Lung (tissue), 12 donors: ENCODE results near the gene RSPH4A. TPM values are rescaled to one million over a fixed set of nuclear protein-coding genes. Genes with fewer than 3 reads are reported as not detected.

Experiments used
- ATAC-seq: fragments of 200-7000 bp; cut with Tn5 transposase; one replicate; pipeline ENCODE4 v1.9.1; 2020; ENCODE audit warnings: moderate number of reproducible peaks; ENCODE audit not compliant: insufficient read depth, low FRiP score
- DNase-seq, 3 donors: peaks; one replicate each; pipeline ENCODE4 v3.0.0-alpha.2; 2013 to 2017
- H3K27ac ChIP-seq, 2 donors: one replicate each; pipeline ENCODE4 v1.5.1; 2013; ENCODE audit warnings: mild to moderate bottlenecking in 2 of 2, moderate library complexity in 2 of 2, control low read depth in 1 of 2, inconsistent platforms in 1 of 2, low read depth in 1 of 2, low read length in 1 of 2
- H3K27me3 ChIP-seq, 3 donors: one replicate each; pipeline ENCODE4 v1.5.1; 2013; ENCODE audit warnings: low read length in 2 of 3; ENCODE audit not compliant: control insufficient read depth in 3 of 3, insufficient read depth in 3 of 3
- H3K36me3 ChIP-seq, 4 donors: one replicate each; pipeline ENCODE4 v1.5.1; 2013; ENCODE audit warnings: low read length in 4 of 4, mild to moderate bottlenecking in 1 of 4, moderate library complexity in 1 of 4; ENCODE audit not compliant: control insufficient read depth in 4 of 4, insufficient read depth in 4 of 4
- H3K4me1 ChIP-seq, 5 donors: one replicate each; pipeline ENCODE4 v1.5.1; 2013; ENCODE audit warnings: low read length in 5 of 5, mild to moderate bottlenecking in 2 of 5, moderate library complexity in 1 of 5; ENCODE audit not compliant: control insufficient read depth in 5 of 5, insufficient read depth in 5 of 5
- H3K4me3 ChIP-seq: one replicate; pipeline ENCODE4 v1.5.1; 2013; ENCODE audit warnings: mild to moderate bottlenecking, control low read depth, moderate library complexity
- H3K9ac ChIP-seq, 2 donors: one replicate each; pipeline ENCODE4 v1.5.1; 2013; ENCODE audit warnings: low read length in 2 of 2, control low read depth in 1 of 2; ENCODE audit not compliant: insufficient read depth in 1 of 2
- H3K9me3 ChIP-seq, 4 donors: one replicate each; pipeline ENCODE4 v1.5.1; 2013; ENCODE audit warnings: low read length in 3 of 4, mild to moderate bottlenecking in 1 of 4, moderate library complexity in 1 of 4; ENCODE audit not compliant: control insufficient read depth in 4 of 4, insufficient read depth in 3 of 4
- WGBS, 2 donors: extraction: QIAGEN DNeasy Blood & Tissue Kit; methylation state at CpG; one replicate each; pipeline ENCODE4 v1.1.7; 2013; 5-methylcytosine and 5-hydroxymethylcytosine counted together
- polyA plus RNA-seq, 2 donors: library from polyadenylated mRNA; stranded (reverse); fragments of 200-250 nt; gene quantifications; one replicate each; pipeline ENCODE4 v1.2.1, GENCODE V29; 2013
- total RNA-seq, 2 donors: library from RNA; depleted of rRNA in 1 of 2; stranded (reverse); fragments of >200 nt in 1 of 2; gene quantifications; one replicate each; pipeline ENCODE4 v1.2.1, GENCODE V29; 2014 to 2021
- TF ChIP-seq, protein P1 (sequence below): IDR thresholded peaks from 2 replicates; pipeline ENCODE4 v1.5.1; 2012; ENCODE audit warnings: mild to moderate bottlenecking; ENCODE audit errors: control extremely low read depth, extremely low read depth
- donor health status: control.
- donor health status: control.
- donor health status: Bipolar disorder and iron deficiency.
- donor health status: healthy.
- donor health status: DM: yes; HTN: yes; CAD: no.

The RSPH4A gene
- total and polyA plus RNA-seq, 4 donors: 5.4 to 46.1 (median 14.8) TPM

GRCh38 chr6:116676021-116676420 is 59.7 kb downstream of the RSPH4A start:
- no peak overlapping the region for H3K4me3 ChIP-seq
- peaks cover 0 to 2% (median 0%) of the 10 kb centered on the region in 4 donors for H3K36me3 ChIP-seq
- 93 to 97% methylated on average over 1 of the region's 1 CpG for WGBS, 2 donors
- no peaks in the 10 kb centered on the region for H3K9me3 ChIP-seq
- H3K9ac ChIP-seq: no peak overlapping the region
- TF ChIP-seq, protein P1, sequence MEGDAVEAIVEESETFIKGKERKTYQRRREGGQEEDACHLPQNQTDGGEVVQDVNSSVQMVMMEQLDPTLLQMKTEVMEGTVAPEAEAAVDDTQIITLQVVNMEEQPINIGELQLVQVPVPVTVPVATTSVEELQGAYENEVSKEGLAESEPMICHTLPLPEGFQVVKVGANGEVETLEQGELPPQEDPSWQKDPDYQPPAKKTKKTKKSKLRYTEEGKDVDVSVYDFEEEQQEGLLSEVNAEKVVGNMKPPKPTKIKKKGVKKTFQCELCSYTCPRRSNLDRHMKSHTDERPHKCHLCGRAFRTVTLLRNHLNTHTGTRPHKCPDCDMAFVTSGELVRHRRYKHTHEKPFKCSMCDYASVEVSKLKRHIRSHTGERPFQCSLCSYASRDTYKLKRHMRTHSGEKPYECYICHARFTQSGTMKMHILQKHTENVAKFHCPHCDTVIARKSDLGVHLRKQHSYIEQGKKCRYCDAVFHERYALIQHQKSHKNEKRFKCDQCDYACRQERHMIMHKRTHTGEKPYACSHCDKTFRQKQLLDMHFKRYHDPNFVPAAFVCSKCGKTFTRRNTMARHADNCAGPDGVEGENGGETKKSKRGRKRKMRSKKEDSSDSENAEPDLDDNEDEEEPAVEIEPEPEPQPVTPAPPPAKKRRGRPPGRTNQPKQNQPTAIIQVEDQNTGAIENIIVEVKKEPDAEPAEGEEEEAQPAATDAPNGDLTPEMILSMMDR: no peak
- H3K27me3 ChIP-seq: no peaks in the 10 kb centered on the region
- ATAC-seq (no peak), DNase-seq (no peak)
- no peak overlapping the region for H3K27ac ChIP-seq
- peaks cover 0 to 6% (median 0%) of the 10 kb centered on the region in 5 donors for H3K4me1 ChIP-seq

GRCh38 chr6:116680880-116681672 is 64.8 kb downstream of the RSPH4A start, which contains the start of gene KPNA5:
KPNA5 (plus strand) TSS chr6:116681211; CDS start chr6:116681335, 124 bp downstream.
- Histone ChIP-seq H3K9ac (peak within 1 kb of the TSS; percentile 60 to 97), H3K27ac (peak within 1 kb of the TSS; percentile 87 to 96), H3K36me3 (peaks cover 0 to 18% (median 3%) of the 10 kb centered on the region in 4 donors), H3K9me3 (no peaks in the 10 kb centered on the region), H3K4me3 (peak within 1 kb of the TSS; percentile 78), H3K4me1 (peaks cover 0 to 17% (median 2%) of the 10 kb centered on the region in 5 donors), H3K27me3 (no peaks in the 10 kb centered on the region)
- ATAC-seq: peak; percentile 97
- TF ChIP-seq, protein P1: no peak
- WGBS, 2 donors: 0 to 1% methylated on average over 57 to 69 of the region's 69 CpGs
- DNase-seq: peak; percentile 96

DNA sequence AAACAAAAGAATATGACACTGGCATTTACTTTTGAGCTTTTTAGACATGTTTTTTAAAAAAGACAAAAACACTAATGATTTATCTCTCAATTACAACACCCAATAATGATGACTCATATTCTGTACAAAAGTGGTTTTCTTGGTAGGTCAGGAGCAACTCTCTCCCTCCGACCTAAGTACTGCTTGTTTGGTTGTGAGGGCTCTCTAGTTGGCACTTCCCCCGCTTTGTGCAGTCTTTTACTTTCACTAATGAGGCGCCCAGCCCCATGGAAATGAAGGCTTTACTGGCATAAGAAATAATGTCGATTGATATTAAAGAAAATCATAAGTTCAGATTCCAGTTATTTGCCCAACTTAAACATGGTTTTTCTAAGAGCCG is 66.0 kb downstream of the RSPH4A start:
- Histone ChIP-seq H3K4me1 (peaks cover 0 to 21% (median 2%) of the 10 kb centered on the region in 5 donors), H3K4me3 (no peak overlapping the region), H3K27ac (no peak overlapping the region), H3K9me3 (no peaks in the 10 kb centered on the region), H3K36me3 (peaks cover 0 to 18% (median 3%) of the 10 kb centered on the region in 4 donors), H3K27me3 (no peaks in the 10 kb centered on the region), H3K9ac (peak overlapping the region in 1 of 2 donors; percentile 65)
- 20% methylated on average over 5 of the region's 5 CpGs for WGBS, 2 donors
- ATAC-seq: peak; percentile 25
- peak; percentile 27 to 55 (median 55) for DNase-seq
- TF ChIP-seq, protein P1: no peak

Other genes starting within 250 kb of the RSPH4A start
- gene DSE, start 245.5 kb upstream of the RSPH4A start, total RNA-seq: 10 to 100 TPM; 44.5 to 46.9 TPM
- 10 to 100 TPM in 1 of 2 donors, 1 to 10 TPM in 1; 5.4 to 40.3 TPM for gene DSE, start 245.5 kb upstream of the RSPH4A start, polyA plus RNA-seq
- gene CALHM6, start 155.1 kb upstream of the RSPH4A start, total RNA-seq: 1 to 10 TPM; 2.1 to 6.0 TPM
- gene CALHM6, start 155.1 kb upstream of the RSPH4A start, polyA plus RNA-seq: 10 to 100 TPM in 1 of 2 donors, 1 to 10 TPM in 1; 9.2 to 20.8 TPM
- 1 to 10 TPM; 1.3 to 3.0 TPM for gene CALHM5, start 104.8 kb upstream of the RSPH4A start, total RNA-seq
- under 1 TPM; 0.41 to 0.69 TPM for gene CALHM5, start 104.8 kb upstream of the RSPH4A start, polyA plus RNA-seq
- under 1 TPM; 0.25 to 0.28 TPM for gene TRAPPC3L, start 70.8 kb upstream of the RSPH4A start, total RNA-seq
- gene TRAPPC3L, start 70.8 kb upstream of the RSPH4A start, polyA plus RNA-seq: under 1 TPM in 1 of 2 donors, not detected in 1; 0.07 TPM
- gene CALHM4, start 62.7 kb upstream of the RSPH4A start, total RNA-seq: not detected
- gene CALHM4, start 62.7 kb upstream of the RSPH4A start, polyA plus RNA-seq: not detected
- gene RWDD1, start 45.0 kb upstream of the RSPH4A start, total RNA-seq: 10 to 100 TPM; 27.2 to 28.6 TPM
- 10 to 100 TPM; 28.6 to 66.9 TPM for gene RWDD1, start 45.0 kb upstream of the RSPH4A start, polyA plus RNA-seq
- gene ZUP1, start 52.3 kb downstream of the RSPH4A start, total RNA-seq: 10 to 100 TPM in 1 of 2 donors, 1 to 10 TPM in 1; 8.3 to 23.5 TPM
- 10 to 100 TPM in 1 of 2 donors, 1 to 10 TPM in 1; 6.4 to 17.0 TPM for gene ZUP1, start 52.3 kb downstream of the RSPH4A start, polyA plus RNA-seq
- 10 to 100 TPM; 11.2 to 34.3 TPM for gene KPNA5, start 64.7 kb downstream of the RSPH4A start, total RNA-seq
- 1 to 10 TPM; 2.2 to 3.4 TPM for gene KPNA5, start 64.7 kb downstream of the RSPH4A start, polyA plus RNA-seq
- 10 to 100 TPM in 1 of 2 donors, 1 to 10 TPM in 1; 4.7 to 64.4 TPM for gene FAM162B, start 149.2 kb downstream of the RSPH4A start, total RNA-seq
- 1 to 10 TPM; 3.9 to 5.1 TPM for gene FAM162B, start 149.2 kb downstream of the RSPH4A start, polyA plus RNA-seq
- gene GPRC6A, start 212.6 kb downstream of the RSPH4A start, total RNA-seq: not detected
- not detected for gene GPRC6A, start 212.6 kb downstream of the RSPH4A start, polyA plus RNA-seq